Trophoblast cell (in vitro differentiated cells and primary cell): ENCODE measurements around the gene MYO1D.

ENCODE experiments used
- DNase-seq, 2 donors: peaks; one replicate each; pipeline ENCODE4 v3.0.0-alpha.2; 2016
- H2AFZ ChIP-seq: 2 replicates; pipeline ENCODE4 v1.6.1; 2013; ENCODE audit warnings: low read length, moderate library complexity, mild to moderate bottlenecking; ENCODE audit not compliant: insufficient read depth, poor library complexity
- H2AK5ac ChIP-seq: 2 replicates; pipeline ENCODE4 v1.6.1; 2013; ENCODE audit warnings: mild to moderate bottlenecking, low read length
- H2BK120ac ChIP-seq: 2 replicates; pipeline ENCODE4 v1.6.1; 2013; ENCODE audit warnings: low read length, mild to moderate bottlenecking, moderate library complexity; ENCODE audit not compliant: insufficient read depth, poor library complexity
- H2BK12ac ChIP-seq: 2 replicates; pipeline ENCODE4 v1.6.1; 2013; ENCODE audit warnings: mild to moderate bottlenecking, low read length, moderate library complexity
- H2BK5ac ChIP-seq: 2 replicates; pipeline ENCODE4 v1.6.1; 2013; ENCODE audit warnings: low read length, low read depth, moderate library complexity, mild to moderate bottlenecking; ENCODE audit not compliant: poor library complexity
- H3K14ac ChIP-seq: 2 replicates; pipeline ENCODE4 v1.6.1; 2013; ENCODE audit warnings: mild to moderate bottlenecking, low read length
- H3K18ac ChIP-seq: 2 replicates; pipeline ENCODE4 v1.6.1; 2013; ENCODE audit warnings: mild to moderate bottlenecking, low read length
- H3K23ac ChIP-seq: 2 replicates; pipeline ENCODE4 v1.6.1; 2013; ENCODE audit warnings: low read length
- H3K27ac ChIP-seq: 2 replicates; pipeline ENCODE4 v1.5.1; 2013; ENCODE audit warnings: low read depth, mild to moderate bottlenecking, inconsistent platforms, low read length, moderate library complexity
- H3K27me3 ChIP-seq: 2 replicates; pipeline ENCODE4 v1.6.1; 2013; ENCODE audit warnings: inconsistent platforms, mild to moderate bottlenecking, low read length, moderate library complexity; ENCODE audit not compliant: insufficient read depth
- H3K36me3 ChIP-seq, 2 experiments: 1 replicate in 1 of 2; 2 replicates in 1 of 2; pipeline ENCODE4 v1.6.1; 2013; ENCODE audit warnings: low read length in 2 of 2, mild to moderate bottlenecking in 2 of 2, moderate library complexity in 1 of 2; ENCODE audit not compliant: insufficient read depth in 2 of 2, control insufficient read depth in 1 of 2
- H3K4ac ChIP-seq: 2 replicates; pipeline ENCODE4 v1.6.1; 2013; ENCODE audit warnings: low read depth, mild to moderate bottlenecking, low read length, moderate library complexity
- H3K4me1 ChIP-seq, 2 experiments: 1 replicate in 1 of 2; 2 replicates in 1 of 2; pipeline ENCODE4 v1.6.1; 2013; ENCODE audit warnings: low read length in 2 of 2, mild to moderate bottlenecking in 2 of 2, moderate library complexity in 1 of 2; ENCODE audit not compliant: insufficient read depth in 2 of 2, control insufficient read depth in 1 of 2
- H3K4me2 ChIP-seq: 2 replicates; pipeline ENCODE4 v1.6.1; 2013; ENCODE audit warnings: inconsistent platforms, mild to moderate bottlenecking, low read length, moderate library complexity
- H3K4me3 ChIP-seq: 2 replicates; pipeline ENCODE4 v1.5.1; 2013; ENCODE audit warnings: mild to moderate bottlenecking, low read depth, low read length, inconsistent platforms
- H3K79me1 ChIP-seq: one replicate; pipeline ENCODE4 v1.6.1; 2013; ENCODE audit warnings: low read length
- H3K79me2 ChIP-seq: 2 replicates; pipeline ENCODE4 v1.6.1; 2013; ENCODE audit warnings: low read length, mild to moderate bottlenecking; ENCODE audit not compliant: control insufficient read depth, insufficient read depth, poor library complexity
- H3K9ac ChIP-seq: 2 replicates; pipeline ENCODE4 v1.6.1; 2013; ENCODE audit warnings: mild to moderate bottlenecking, low read length
- H3K9me3 ChIP-seq: 2 replicates; pipeline ENCODE4 v1.6.1; 2013; ENCODE audit warnings: low read depth, mild to moderate bottlenecking, control low read depth, inconsistent platforms, low read length; ENCODE audit not compliant: insufficient read depth
- H4K12ac ChIP-seq: 2 replicates; pipeline ENCODE4 v1.6.1; 2013; ENCODE audit warnings: low read depth, mild to moderate bottlenecking, low read length, moderate library complexity
- H4K8ac ChIP-seq: 2 replicates; pipeline ENCODE4 v1.6.1; 2013; ENCODE audit warnings: low read depth, mild to moderate bottlenecking, low read length, moderate library complexity
- H4K91ac ChIP-seq: one replicate; pipeline ENCODE4 v1.6.1; 2013; ENCODE audit warnings: low read depth, mild to moderate bottlenecking, low read length, moderate library complexity
- WGBS: extraction: QIAGEN DNeasy Blood & Tissue Kit; methylation state at CpG from one replicate; pipeline ENCODE4 v1.1.7; 2013; ENCODE audit warnings: missing lambda C conversion rate; ENCODE audit not compliant: insufficient read length, insufficient coverage; ENCODE audit errors: extremely low coverage; 5-methylcytosine and 5-hydroxymethylcytosine counted together

The MYO1D gene

DNA sequence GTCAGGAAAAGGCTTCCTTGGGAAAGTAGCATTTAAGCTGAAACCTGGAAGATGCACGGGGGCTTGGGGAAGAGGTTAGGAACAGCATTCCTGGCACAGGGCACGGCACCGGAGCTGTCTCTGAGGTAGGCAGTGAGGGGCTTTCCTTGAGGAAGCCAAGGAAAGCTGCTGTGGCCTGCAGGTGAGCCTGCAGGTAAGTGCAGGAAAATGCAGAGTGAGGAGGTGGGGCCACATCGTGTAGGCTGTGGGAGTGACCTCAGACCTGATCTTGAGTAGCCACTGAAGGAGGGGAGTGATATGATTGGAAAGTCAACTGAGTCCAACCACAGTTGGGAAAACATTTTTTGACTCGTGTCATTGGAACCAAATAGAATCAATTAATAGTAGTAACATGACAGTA lies 310.6 kb downstream of the MYO1D start:
- no peak overlapping the region for H3K4me2 ChIP-seq
- H3K9me3 ChIP-seq = peaks cover 2% of the 10 kb centered on the region
- peaks cover 0 to 2% of the 10 kb centered on the region in 2 experiments for H3K36me3 ChIP-seq
- H2AK5ac ChIP-seq = no peak overlapping the region
- no peak overlapping the region for H3K18ac ChIP-seq
- no peak for DNase-seq
- H3K79me2 ChIP-seq = no peaks in the 10 kb centered on the region
- no peak overlapping the region for H3K23ac ChIP-seq
- WGBS = no CpG with 5 or more reads among the region's 5 CpGs
- no peak overlapping the region for H4K12ac ChIP-seq
- H2BK5ac ChIP-seq = no peak overlapping the region
- no peak overlapping the region for H4K91ac ChIP-seq
- no peak overlapping the region for H3K14ac ChIP-seq
- H2AFZ ChIP-seq = no peak overlapping the region
- H3K9ac ChIP-seq = no peak overlapping the region
- H3K4me1 ChIP-seq = peaks cover 0 to 3% of the 10 kb centered on the region in 2 experiments
- no peak overlapping the region for H2BK120ac ChIP-seq
- H3K4ac ChIP-seq = no peak overlapping the region
- peak overlapping the region; percentile 54 for H3K4me3 ChIP-seq
- no peak overlapping the region for H4K8ac ChIP-seq
- no peaks in the 10 kb centered on the region for H3K27me3 ChIP-seq
- no peak overlapping the region for H3K27ac ChIP-seq
- no peak overlapping the region for H2BK12ac ChIP-seq
- no peaks in the 10 kb centered on the region for H3K79me1 ChIP-seq

- no peaks in the 10 kb centered on the region for H3K79me2 ChIP-seq
- no peak overlapping the region for H3K9ac ChIP-seq
- H2AK5ac ChIP-seq = no peak overlapping the region
- H3K27me3 ChIP-seq = no peaks in the 10 kb centered on the region
- H3K4me2 ChIP-seq = no peak overlapping the region
- H3K9me3 ChIP-seq = peaks cover 2% of the 10 kb centered on the region
- H3K23ac ChIP-seq = no peak overlapping the region
- H3K79me1 ChIP-seq = no peaks in the 10 kb centered on the region
- H3K4me3 ChIP-seq = no peak overlapping the region
- no peak overlapping the region for H3K18ac ChIP-seq
- WGBS = no CpG with 5 or more reads among the region's 3 CpGs
- H4K12ac ChIP-seq = no peak overlapping the region
- no peak for DNase-seq
- no peak overlapping the region for H4K91ac ChIP-seq
- H3K4me1 ChIP-seq = peaks cover 0 to 3% of the 10 kb centered on the region in 2 experiments
- H3K27ac ChIP-seq = no peak overlapping the region
- no peak overlapping the region for H2BK120ac ChIP-seq
- no peak overlapping the region for H2BK12ac ChIP-seq
- H2BK5ac ChIP-seq = no peak overlapping the region
- H4K8ac ChIP-seq = no peak overlapping the region
- no peak overlapping the region for H3K4ac ChIP-seq
- H3K36me3 ChIP-seq = peaks cover 0 to 2% of the 10 kb centered on the region in 2 experiments
- no peak overlapping the region for H2AFZ ChIP-seq
- H3K14ac ChIP-seq = no peak overlapping the region
Observed at GRCh38 chr17:32565401-32565800, 311.5 kb downstream of the MYO1D start.

DNA sequence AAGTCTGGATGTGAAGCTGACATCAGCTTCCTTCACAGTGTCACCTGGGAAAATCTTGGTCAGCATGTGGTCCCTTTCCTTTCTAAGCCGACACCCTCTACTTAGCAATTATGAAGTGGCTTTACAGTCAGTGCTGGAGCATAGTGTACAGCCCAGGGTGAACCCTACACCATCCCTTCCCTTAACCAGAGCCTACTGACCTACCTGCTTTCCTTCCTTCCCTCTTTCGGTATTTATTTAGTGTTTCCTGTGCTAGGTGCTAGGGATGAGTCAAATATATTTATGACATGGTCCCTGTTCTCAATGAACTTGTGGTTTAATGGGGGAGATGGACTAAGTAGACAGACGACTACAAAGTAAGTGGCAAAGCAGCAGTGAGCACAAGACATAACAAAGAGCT lies 312.6 kb downstream of the MYO1D start:
- Histone ChIP-seq H3K23ac (no peak overlapping the region), H4K91ac (no peak overlapping the region), H4K12ac (no peak overlapping the region), H3K4ac (no peak overlapping the region), H3K36me3 (peaks cover 0 to 2% of the 10 kb centered on the region in 2 experiments), H3K79me1 (no peaks in the 10 kb centered on the region), H2BK120ac (no peak overlapping the region), H3K9ac (no peak overlapping the region), H3K18ac (no peak overlapping the region), H3K14ac (no peak overlapping the region), H4K8ac (no peak overlapping the region), H3K79me2 (no peaks in the 10 kb centered on the region), H3K4me2 (no peak overlapping the region), H3K4me3 (no peak overlapping the region), H2AFZ (no peak overlapping the region), H3K27ac (no peak overlapping the region), H3K4me1 (peaks cover 0 to 3% of the 10 kb centered on the region in 2 experiments), H2AK5ac (no peak overlapping the region), H3K9me3 (peaks cover 2% of the 10 kb centered on the region), H2BK5ac (no peak overlapping the region), H3K27me3 (no peaks in the 10 kb centered on the region), H2BK12ac (no peak overlapping the region)
- DNase-seq = no peak
- no CpG with 5 or more reads among the region's 3 CpGs for WGBS

- H2BK5ac ChIP-seq = no peak overlapping the region
- H2BK12ac ChIP-seq = no peak overlapping the region
- H3K27me3 ChIP-seq = no peaks in the 10 kb centered on the region
- DNase-seq = no peak
- peaks cover 0 to 2% of the 10 kb centered on the region in 2 experiments for H3K36me3 ChIP-seq
- H3K4me2 ChIP-seq = no peak overlapping the region
- no peak overlapping the region for H4K12ac ChIP-seq
- H3K23ac ChIP-seq = no peak overlapping the region
- peaks cover 0 to under 1% of the 10 kb centered on the region in 2 experiments for H3K4me1 ChIP-seq
- H3K14ac ChIP-seq = no peak overlapping the region
- H3K4ac ChIP-seq = no peak overlapping the region
- no peak overlapping the region for H3K18ac ChIP-seq
- H3K9me3 ChIP-seq = peaks cover 2% of the 10 kb centered on the region
- H4K91ac ChIP-seq = no peak overlapping the region
- no peaks in the 10 kb centered on the region for H3K79me2 ChIP-seq
- no peak overlapping the region for H3K9ac ChIP-seq
- H3K4me3 ChIP-seq = no peak overlapping the region
- H2AK5ac ChIP-seq = no peak overlapping the region
- no peak overlapping the region for H4K8ac ChIP-seq
- H2AFZ ChIP-seq = no peak overlapping the region
- no peaks in the 10 kb centered on the region for H3K79me1 ChIP-seq
- H2BK120ac ChIP-seq = no peak overlapping the region
- WGBS = no CpG with 5 or more reads among the region's 6 CpGs
- no peak overlapping the region for H3K27ac ChIP-seq
Observed at GRCh38 chr17:32563583-32563982, 313.3 kb downstream of the MYO1D start.
